GM18867 (cell line): ENCODE results near the gene DMXL2.
A peak's percentile ranks its signal among the peaks of the same experiment; 100 is the strongest.
"Not testable (repeated sequence)": the region's sequence is repeated elsewhere in the genome, so short reads cannot be mapped to it uniquely, and the experiment has no call there.

Experiments
- ATAC-seq: cut with Tn5 transposase; IDR thresholded peaks from one replicate; pipeline ENCODE4 v1.9.1; 2021; ENCODE audit warnings: mild to moderate bottlenecking, moderate library complexity; ENCODE audit not compliant: unreplicated experiment

Gene DMXL2

DNA sequence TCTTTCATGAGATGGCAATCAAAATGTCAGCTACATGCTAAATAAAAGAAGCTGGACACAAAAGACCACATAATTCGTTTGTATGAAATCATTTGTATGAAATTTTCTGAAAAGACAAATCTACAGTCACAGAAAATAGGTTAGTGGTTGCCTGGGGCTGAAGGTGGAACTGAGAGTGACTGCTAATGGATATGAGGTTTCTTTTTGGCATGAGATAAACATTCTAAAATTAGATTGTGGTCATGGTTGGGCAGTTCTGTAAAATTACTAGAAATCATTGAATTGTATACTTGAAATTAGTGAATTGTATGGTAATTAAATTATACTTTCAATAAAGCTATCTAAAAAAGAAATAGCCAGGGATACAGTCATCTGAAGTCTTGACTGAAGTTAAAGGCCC is 2.7 kb upstream of the DMXL2 start:
- no peak for ATAC-seq

DNA sequence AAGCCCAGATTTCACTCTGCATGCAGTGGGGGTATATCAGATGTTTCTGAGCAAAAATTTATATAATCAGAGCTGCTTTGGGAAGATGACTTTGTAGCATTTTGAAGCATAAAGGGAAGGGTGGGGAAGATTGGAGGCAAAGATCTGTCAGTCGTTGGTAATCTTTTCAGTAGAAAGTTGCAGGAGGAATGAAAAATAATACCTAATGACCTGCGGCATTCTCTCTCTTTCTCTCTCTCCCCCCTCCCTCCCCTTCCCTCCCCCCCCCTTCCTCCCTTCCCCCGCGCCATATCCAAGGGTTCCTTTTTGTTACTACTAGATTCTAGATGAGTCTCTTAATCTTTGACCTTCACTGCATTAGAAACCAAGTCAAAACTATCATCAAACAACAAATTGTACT is 1.5 kb upstream of the DMXL2 start:
- no peak for ATAC-seq

GRCh38 chr15:51623386-51623938 is 891 bp upstream of the DMXL2 start:
- ATAC-seq: no peak

DNA sequence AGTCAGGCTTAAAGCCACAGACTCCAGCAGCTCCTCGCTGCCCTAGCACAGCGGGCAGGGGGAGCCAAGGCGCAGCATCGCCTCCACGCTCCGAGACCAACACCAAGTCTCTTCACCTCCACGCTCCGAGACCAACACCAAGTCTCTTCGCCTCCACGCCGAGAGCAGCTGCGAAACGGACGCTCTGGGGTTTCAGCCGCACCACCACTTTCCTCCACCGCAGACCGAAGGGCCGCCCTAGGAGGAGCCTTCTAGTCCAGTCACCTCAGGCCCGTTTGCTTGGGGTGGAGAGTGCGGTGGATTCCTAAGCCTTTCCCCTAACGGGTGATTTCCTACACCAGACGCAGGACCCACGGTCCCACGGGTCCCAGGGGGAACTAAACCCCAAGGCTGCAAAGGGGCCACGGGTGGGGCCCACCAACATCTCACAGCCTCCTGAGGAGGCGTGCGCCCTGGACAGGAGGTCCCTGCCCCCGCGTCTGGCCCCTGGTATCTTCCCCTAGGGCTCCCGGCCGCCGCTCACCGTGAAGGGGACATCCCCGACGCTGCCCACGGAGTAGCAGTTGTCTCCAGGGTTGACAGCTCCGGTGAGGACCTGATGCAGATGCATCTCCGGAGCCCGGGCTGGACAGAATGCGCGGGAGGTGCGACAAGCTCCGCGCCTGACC is 501 bp downstream of the DMXL2 start:
- peak; percentile 56 for ATAC-seq

DNA sequence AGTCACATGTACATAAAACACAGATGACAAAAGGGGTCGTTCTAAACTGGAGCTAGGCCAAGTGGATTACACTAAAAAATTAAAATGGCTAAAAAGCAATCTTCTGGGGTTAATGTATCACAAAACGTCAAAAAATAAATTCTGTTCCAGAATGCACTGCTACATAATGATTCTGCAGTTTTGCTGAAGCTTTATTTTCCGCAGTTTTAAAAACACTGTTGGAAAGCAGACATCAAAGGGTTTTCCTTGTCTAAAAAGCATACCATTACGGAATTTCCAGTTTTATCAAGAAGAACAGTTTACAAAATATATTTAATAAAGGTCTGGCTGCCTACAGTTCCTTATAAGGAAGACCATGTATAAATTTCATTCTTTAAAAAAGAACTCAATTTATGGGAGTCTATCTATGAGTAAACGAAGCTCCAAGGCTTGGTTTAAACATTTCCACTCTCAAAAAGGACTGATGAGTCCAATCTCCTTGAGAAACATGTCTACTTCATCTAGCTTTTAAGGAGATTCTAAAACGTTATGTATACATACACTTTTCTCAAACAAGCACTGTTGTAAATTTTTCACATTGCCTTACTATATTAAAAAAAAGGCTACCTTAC is 1.3 kb downstream of the DMXL2 start:
- no peak for ATAC-seq

DNA sequence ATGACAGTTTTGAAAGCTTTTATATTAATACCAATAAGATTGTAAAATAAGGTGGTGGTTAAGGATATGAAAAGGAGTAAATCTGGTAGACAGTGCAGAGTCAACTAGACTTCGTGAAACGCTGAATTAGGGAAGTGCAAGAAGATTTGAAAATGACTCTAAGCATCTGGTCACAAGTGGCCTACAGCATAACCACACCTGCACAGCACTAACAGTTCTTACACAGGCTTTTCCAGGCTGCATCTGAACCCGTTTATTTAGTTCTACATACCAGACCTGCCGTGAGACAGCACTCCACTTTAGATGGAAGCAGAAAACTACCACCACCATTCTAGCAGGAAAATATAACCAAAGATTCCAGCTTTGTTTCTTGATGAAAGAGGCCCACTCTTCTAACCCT is 1.9 kb downstream of the DMXL2 start:
- no peak for ATAC-seq

DNA sequence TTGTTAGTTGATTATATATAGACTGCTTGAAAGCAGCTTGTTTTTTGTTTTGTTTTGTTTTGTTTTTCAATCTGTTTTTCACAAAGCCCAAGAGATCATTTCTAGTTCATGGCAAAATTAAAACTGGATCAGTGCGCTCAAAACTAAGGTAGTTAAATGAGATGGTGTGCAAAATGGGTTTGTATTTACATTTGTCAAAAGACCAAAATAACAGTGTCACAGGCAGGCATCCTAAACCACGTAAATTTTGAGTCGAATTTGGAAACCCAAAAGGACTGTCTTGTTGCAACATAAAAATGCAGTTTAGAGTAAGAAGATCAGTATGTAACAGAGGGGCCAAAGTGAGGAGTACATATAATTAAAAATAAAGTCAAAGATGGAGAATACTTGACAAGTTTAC is 2.4 kb downstream of the DMXL2 start:
- no peak for ATAC-seq

GRCh38 chr15:51619331-51620035 is 3.1 kb downstream of the DMXL2 start:
- ATAC-seq: no peak

GRCh38 chr15:51617886-51618285 is 4.7 kb downstream of the DMXL2 start:
- no peak for ATAC-seq

GRCh38 chr15:51613951-51614350 is 8.6 kb downstream of the DMXL2 start:
- no peak for ATAC-seq

- not testable (repeated sequence) for ATAC-seq
Measured at GRCh38 chr15:51612669-51613068, 9.9 kb downstream of the DMXL2 start.

DNA sequence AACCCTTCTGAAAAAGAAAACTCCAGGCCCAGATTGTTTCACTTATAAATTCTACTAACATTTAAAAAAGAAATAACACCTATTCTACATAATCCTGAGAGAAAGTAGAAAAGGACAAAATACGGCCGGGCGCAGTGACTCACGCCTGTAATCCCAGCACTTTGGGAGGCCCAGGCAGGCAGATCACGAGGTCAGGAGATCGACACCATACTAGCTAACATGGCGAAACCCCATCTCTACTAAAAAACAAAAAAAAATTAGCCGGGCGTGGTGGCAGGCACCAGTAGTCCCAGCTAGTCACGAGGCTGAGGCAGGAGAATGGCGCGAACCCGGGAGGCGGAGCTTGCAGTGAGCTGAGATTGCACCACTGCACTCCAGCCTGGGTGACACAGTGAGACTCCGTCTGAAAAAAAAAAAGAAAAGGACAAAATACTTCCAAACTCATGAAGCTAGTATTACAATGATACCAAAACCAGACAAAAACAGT is 19.1 kb downstream of the DMXL2 start:
- ATAC-seq: not testable (repeated sequence)

- no peak for ATAC-seq
Measured at GRCh38 chr15:51603002-51603401, 19.6 kb downstream of the DMXL2 start.

- no peak for ATAC-seq
Measured at GRCh38 chr15:51602484-51602883, 20.1 kb downstream of the DMXL2 start.

GRCh38 chr15:51601801-51602200 is 20.8 kb downstream of the DMXL2 start:
- no peak for ATAC-seq

- ATAC-seq: no peak
Measured at GRCh38 chr15:51600114-51600513, 22.5 kb downstream of the DMXL2 start.

GRCh38 chr15:51589881-51590568 is 32.5 kb downstream of the DMXL2 start:
- no peak for ATAC-seq

DNA sequence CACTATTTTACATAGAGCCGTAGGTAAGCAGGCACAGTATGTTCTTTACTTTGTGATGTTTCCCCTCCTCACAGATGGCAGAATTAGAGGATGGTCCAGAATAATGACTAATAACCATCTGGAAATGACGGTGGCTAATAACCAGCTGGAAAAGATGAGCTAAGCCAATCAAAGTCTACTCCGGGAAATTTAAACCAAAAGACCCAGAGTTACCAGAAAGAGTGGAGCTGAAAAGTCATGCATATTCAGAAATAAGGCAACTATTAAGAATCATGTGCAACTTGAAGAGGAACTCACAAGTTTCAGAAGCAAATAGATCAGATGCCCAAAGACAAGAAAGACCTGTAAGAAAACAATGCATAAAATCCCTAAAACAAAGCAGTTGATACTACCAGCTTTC is 33.6 kb downstream of the DMXL2 start:
- ATAC-seq: no peak

DNA sequence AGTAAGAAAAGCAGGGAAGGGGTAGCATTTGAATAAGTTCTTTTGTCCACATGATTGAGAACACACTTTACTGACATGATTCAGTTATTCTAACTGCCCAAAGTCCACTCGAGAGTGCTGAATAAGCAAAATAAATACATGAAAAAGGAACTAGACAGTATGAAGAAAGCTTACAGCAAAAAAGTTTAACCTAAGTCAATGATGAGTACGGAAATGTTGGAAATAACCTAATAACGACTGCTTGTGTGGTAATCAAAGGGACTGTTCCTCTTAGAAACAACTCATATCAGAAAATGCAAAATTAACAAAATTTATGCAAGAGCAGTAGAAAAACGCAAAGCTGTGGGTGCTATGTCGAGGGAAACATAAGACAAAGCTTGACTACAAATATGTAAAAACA is 36.6 kb downstream of the DMXL2 start:
- ATAC-seq: no peak

GRCh38 chr15:51580982-51581381 is 41.6 kb downstream of the DMXL2 start:
- no peak for ATAC-seq

GRCh38 chr15:51580385-51580784 is 42.2 kb downstream of the DMXL2 start:
- no peak for ATAC-seq
